HuH-7.5 (cell line): ENCODE measurements around the gene APRT.

Source experiments
- DNase-seq: peaks from one replicate; pipeline ENCODE4 v3.0.0; 2011; ENCODE audit warnings: low spot score

The APRT gene

GRCh38 chr16:88787579-88788314, 24.0 kb downstream of the APRT start:
- DNase-seq: no peak

DNA sequence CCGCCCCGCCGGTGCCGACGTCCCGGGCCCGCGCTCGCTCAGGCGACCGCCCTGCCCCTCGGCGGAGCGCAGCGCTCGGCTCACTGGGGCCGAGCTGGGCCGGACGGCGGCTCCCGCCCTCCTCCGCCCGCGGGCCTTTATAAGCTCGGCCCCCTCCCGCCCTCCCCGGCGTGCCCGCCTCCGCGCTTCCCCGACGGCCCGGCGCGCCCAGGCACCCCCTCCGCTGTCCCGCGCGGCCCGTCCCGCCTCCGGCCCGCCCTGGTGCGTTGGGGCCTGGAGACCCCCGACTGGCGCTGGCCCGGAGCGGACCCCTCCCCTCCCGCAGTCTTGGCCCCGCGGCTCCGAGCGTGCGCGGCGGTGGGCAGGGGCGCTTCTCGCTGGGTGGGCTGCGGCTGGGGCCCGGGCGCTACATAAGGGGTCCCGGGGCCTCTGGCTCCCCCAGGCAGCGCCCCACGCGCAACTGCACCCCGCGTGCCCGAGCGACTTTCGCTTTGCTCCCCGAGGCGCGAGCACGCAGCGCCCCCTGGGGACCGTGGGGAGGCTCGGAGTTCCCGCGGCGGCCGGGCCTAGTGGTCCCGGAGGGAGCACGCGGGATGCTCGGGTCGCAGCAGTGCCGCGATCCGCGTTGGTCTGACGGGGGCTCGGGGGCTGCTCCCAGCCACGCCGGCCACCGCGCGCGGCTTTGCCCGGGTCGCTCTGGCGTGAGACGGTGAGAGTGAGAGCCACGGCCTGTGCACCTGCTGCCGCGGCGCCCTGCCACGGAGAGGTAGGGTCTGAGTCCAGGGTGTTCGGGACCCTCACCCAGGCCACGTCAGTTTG, 26.4 kb downstream of the APRT start, which contains the start of gene PIEZO1:
Gene PIEZO1 (minus strand): TSS at position 115 of the 819 bp plus-strand sequence. CDS start 256 bp downstream, outside the sequence.
- DNase-seq: peak; percentile 89

GRCh38 chr16:88784856-88785105, 26.9 kb downstream of the APRT start:
- no peak for DNase-seq

GRCh38 chr16:88784074-88784855, 27.5 kb downstream of the APRT start:
- DNase-seq: peak; percentile 91

DNA sequence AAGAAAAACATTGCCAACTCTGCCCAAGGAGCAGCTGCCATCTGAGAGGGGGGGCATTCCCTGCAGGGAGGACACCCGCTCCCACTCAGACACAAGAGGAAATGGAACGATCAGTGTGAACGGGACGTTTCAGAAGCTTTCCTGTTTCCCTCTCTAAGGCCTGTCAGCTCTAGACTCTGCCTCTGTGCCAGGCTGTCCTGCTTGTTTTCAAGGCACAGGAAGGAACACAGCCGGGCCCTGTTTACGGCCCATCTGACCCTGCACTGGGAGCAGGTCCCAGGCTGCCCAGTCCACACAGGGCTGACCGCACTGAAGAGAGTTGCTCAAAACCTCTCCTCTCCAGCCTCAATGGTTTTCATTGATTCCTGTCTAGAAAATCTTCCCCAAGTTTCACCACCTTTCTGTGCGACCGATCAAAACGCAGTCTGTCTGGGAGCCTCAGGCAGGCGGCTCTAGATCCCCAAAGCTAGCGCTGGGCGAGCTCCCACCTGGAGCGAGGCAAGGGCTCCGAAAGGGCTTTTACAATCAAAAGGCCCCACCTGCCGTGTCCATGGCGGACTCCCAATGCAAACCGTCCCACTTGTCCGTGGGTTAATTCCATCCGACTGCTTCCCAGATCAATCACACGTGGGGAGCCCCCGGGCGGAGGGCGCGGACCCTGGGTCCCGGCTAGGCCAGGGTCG, 28.2 kb downstream of the APRT start:
- no peak for DNase-seq

DNA sequence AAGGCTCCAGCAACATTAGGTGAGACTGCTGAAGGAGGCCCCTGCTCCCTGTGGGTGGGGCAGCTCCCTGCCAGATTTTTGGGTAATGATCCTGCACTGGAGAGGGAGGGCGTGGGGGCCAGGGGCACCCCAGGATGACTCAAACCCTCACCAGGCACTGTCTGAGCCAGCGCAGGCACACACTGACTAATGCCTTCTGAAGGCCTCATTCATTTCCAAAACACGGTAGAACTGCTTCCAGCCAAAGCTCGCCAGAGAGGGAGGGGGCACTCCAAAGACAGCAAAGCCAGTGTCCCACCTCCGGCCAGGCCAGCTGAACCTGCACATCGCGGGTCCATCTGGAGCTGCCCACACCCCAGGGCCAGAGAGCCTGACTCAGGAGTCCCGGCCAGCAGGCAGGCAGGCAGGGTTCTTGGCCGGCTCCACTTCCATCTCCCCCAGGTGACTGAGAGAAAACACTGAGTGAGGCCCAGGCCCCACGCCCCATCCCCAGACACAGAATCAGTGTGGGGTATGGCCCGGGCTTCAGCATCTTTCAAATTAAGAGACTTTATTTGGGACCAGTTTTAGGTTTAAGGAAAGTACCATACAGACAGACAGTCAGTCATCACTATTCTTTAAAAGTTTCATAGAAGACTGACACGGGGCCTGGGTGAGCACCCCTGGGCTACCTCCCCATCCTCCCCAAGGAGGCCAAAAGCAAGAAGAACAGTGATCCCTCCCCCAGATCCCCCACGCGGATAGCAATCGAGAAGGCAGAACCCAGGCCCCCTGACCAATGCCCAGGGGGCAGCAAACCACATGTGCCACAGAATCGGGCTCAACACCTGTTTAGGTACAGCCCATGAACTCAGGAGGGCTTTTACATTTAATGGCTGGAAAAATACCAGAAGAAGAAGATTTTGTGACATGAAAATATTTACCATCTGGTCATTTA, 29.0 kb downstream of the APRT start:
- DNase-seq: no peak

- no peak for DNase-seq
These were observed 30.3 kb downstream of the APRT start for GRCh38 chr16:88781140-88782077.

GRCh38 chr16:88780142-88781062, 31.3 kb downstream of the APRT start:
- DNase-seq: no peak

GRCh38 chr16:88779406-88780141, 32.2 kb downstream of the APRT start:
- no peak for DNase-seq

GRCh38 chr16:88778541-88779065, 33.1 kb downstream of the APRT start:
- DNase-seq: no peak

- no peak for DNase-seq
These were observed 33.5 kb downstream of the APRT start for GRCh38 chr16:88778271-88778525.

DNA sequence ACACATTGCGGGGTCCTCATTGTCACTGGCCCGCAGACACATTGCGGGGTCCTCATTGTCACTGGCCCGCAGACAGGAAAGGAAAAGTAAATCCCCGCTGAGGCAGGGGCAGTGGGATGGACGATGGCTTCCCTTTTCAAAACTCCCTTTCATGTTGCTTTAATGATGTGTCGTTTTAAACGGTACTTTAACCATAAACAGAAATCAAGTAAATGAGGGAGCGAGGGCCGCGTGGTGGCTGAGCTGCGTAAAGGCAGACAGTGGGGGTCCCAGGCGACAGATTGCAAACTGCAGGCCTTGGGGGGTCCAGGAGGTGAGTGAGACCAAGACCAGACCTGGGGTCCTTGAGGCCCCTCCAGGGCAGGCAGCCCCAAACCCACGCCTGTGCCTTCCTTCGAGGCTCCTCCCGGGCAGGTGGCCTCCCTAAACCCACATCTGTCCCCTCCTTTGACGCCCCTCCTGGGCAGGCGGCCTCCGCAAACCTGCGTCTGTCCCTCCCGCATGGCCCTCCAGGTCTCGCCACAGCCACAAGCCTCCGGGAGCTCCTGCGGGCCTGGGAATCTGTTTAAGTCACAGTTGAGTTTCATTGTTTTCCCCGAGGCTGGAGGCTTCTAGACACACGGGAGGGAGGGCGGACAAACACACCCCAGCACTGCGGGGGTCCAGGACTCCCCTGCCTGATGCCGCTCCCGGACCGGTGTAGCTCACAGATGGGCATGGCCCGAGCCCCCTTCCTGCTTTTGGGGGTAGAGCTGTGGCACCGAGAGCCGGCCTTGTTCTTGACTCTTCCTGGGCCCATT, 34.1 kb downstream of the APRT start:
- DNase-seq: no peak

GRCh38 chr16:88775825-88776224, 35.9 kb downstream of the APRT start:
- DNase-seq: no peak

- no peak for DNase-seq
These were observed 37.0 kb downstream of the APRT start for GRCh38 chr16:88774544-88775393.

GRCh38 chr16:88773812-88774291, 37.9 kb downstream of the APRT start:
- DNase-seq: no peak
